NCI-H526 treated with DMSO at 0.1 percent for 48 hours (cell line): ENCODE results near the gene EBLN2.
A peak's percentile ranks its signal among the peaks of the same experiment; 100 is the strongest.

Experiments used
- DNase-seq: peaks from one replicate; lab custom pipeline; 2025; lab: John Stamatoyannopoulos, UW

Gene EBLN2

GRCh38 chr3:73061416-73061815 lies at the start of gene EBLN2:
Gene EBLN2, plus strand, starts transcription at chr3:73061659. Its CDS starts 423 bp downstream, at chr3:73062082.
- DNase-seq = no peak

- no peak for DNase-seq
Measured at GRCh38 chr3:73018298-73018697, 43.2 kb upstream of the EBLN2 start.

- no peak for DNase-seq
Measured at GRCh38 chr3:73018790-73019441, 42.5 kb upstream of the EBLN2 start.

- DNase-seq = no peak
Measured at GRCh38 chr3:73021301-73021835, 40.1 kb upstream of the EBLN2 start.

- DNase-seq = no peak
Measured at GRCh38 chr3:73024836-73025235, 36.6 kb upstream of the EBLN2 start.

- DNase-seq = no peak
Measured at GRCh38 chr3:73026111-73026759, 35.2 kb upstream of the EBLN2 start.

GRCh38 chr3:73026760-73027113 lies 34.7 kb upstream of the EBLN2 start:
- no peak for DNase-seq

GRCh38 chr3:73028803-73029202 lies 32.7 kb upstream of the EBLN2 start:
- no peak for DNase-seq

- no peak for DNase-seq
Measured at GRCh38 chr3:73029321-73029796, 32.1 kb upstream of the EBLN2 start.

GRCh38 chr3:73030073-73030597 lies 31.3 kb upstream of the EBLN2 start:
- DNase-seq = no peak

- no peak for DNase-seq
Measured at GRCh38 chr3:73031573-73032103, 29.8 kb upstream of the EBLN2 start.

GRCh38 chr3:73036694-73037591 lies 24.5 kb upstream of the EBLN2 start:
- DNase-seq = no peak

- no peak for DNase-seq
Measured at GRCh38 chr3:73041537-73041936, 19.9 kb upstream of the EBLN2 start.

GRCh38 chr3:73043414-73043813 lies 18.0 kb upstream of the EBLN2 start:
- DNase-seq = no peak

GRCh38 chr3:73045391-73045790 lies 16.1 kb upstream of the EBLN2 start:
- DNase-seq = no peak

GRCh38 chr3:73046195-73046594 lies 15.3 kb upstream of the EBLN2 start:
- peak; percentile 7 for DNase-seq

GRCh38 chr3:73049319-73049718 lies 12.1 kb upstream of the EBLN2 start:
- no peak for DNase-seq

- no peak for DNase-seq
Measured at GRCh38 chr3:73052857-73053256, 8.6 kb upstream of the EBLN2 start.

GRCh38 chr3:73055583-73055982 lies 5.9 kb upstream of the EBLN2 start:
- no peak for DNase-seq

- peak; percentile 23 for DNase-seq
Measured at GRCh38 chr3:73056014-73056844, 5.2 kb upstream of the EBLN2 start.

GRCh38 chr3:73056845-73057150 lies 4.7 kb upstream of the EBLN2 start:
- no peak for DNase-seq
